SK-N-SH (cell line): ENCODE data around the gene ERGIC1. TPM values are rescaled to one million over a fixed set of nuclear protein-coding genes. Genes with fewer than 3 reads are reported as not detected.

Source experiments
- CTCF ChIA-PET: fragments of 300-600, 350-600 bp; formaldehyde crosslinking; extraction: SDS; loops from one replicate; lab custom pipeline; 2021; lab: Yijun Ruan, JAX
- POLR2A ChIA-PET: fragments of 350-600 bp; sonication (Branson Sonifier 250); formaldehyde crosslinking; extraction: SDS; loops from one replicate; lab custom pipeline; 2020; ENCODE audit warnings: antibody characterized with exemption, inconsistent platforms; lab: Yijun Ruan, JAX
- DNase-seq: peaks from one replicate; pipeline ENCODE4 v3.0.0; 2012
- H2AFZ ChIP-seq: fragments of 200-600 bp; sonication (generic); 2 replicates; pipeline ENCODE4 v1.8.1; 2016; ENCODE audit warnings: antibody characterized with exemption, mild to moderate bottlenecking, low read depth
- H3F3A ChIP-seq: fragments of 200-600 bp; sonication (generic); replicated peaks from 2 replicates; pipeline ENCODE3; 2016; ENCODE audit warnings: antibody characterized with exemption, mild to moderate bottlenecking; ENCODE audit not compliant: insufficient read depth
- H3K27ac ChIP-seq, 2 experiments: fragments of 200-500 bp in 1 of 2; fragments of 200-600 bp in 1 of 2; sonication (Bioruptor generic) in 1 of 2; sonication (generic), shearing (Covaris generic) in 1 of 2; 2 replicates each; pipeline versions ENCODE4 v1.5.1 to v1.6.1; 2014 to 2016; ENCODE audit warnings: low read depth in 2 of 2, inconsistent platforms in 1 of 2, low read length in 1 of 2, mild to moderate bottlenecking in 1 of 2, mixed read lengths in 1 of 2
- H3K27me3 ChIP-seq: fragments of 200-600 bp; sonication (generic), shearing (Covaris generic); 2 replicates; pipeline ENCODE4 v1.6.1; 2016; ENCODE audit warnings: mixed run types; ENCODE audit not compliant: insufficient read depth
- H3K36me3 ChIP-seq, 2 experiments: fragments of 200-500 bp in 1 of 2; fragments of 200-600 bp in 1 of 2; sonication (Bioruptor generic) in 1 of 2; sonication (generic) in 1 of 2; replicated peaks in 1 of 2; 2 replicates each; pipeline versions ENCODE3 to v1.5.1; 2014 to 2016; ENCODE audit warnings: low read length in 1 of 2, mild to moderate bottlenecking in 1 of 2; ENCODE audit not compliant: insufficient read depth in 2 of 2, control insufficient read depth in 1 of 2
- H3K4me1 ChIP-seq, 2 experiments: fragments of 200-500 bp in 1 of 2; fragments of 200-600 bp in 1 of 2; sonication (Bioruptor generic) in 1 of 2; sonication (generic), shearing (Covaris generic) in 1 of 2; 2 replicates each; pipeline versions ENCODE4 v1.5.1 to v1.6.1; 2014 to 2016; ENCODE audit warnings: low read depth in 1 of 2, low read length in 1 of 2, mixed run types in 1 of 2; ENCODE audit not compliant: insufficient read depth in 2 of 2, control insufficient read depth in 1 of 2
- H3K4me2 ChIP-seq: fragments of 200-600 bp; sonication (generic), shearing (Covaris generic); 2 replicates; pipeline ENCODE4 v1.6.1; 2017; ENCODE audit warnings: mixed run types
- H3K4me3 ChIP-seq, 2 experiments: fragments of 200-500 bp in 1 of 2; fragments of 200-600 bp in 1 of 2; sonication (Bioruptor generic) in 1 of 2; sonication (generic), shearing (Covaris generic) in 1 of 2; 2 replicates each; pipeline versions ENCODE4 v1.5.1 to v1.8.1; 2014 to 2016; ENCODE audit warnings: low read depth in 2 of 2, inconsistent platforms in 1 of 2, low read length in 1 of 2, mild to moderate bottlenecking in 1 of 2, mixed read lengths in 1 of 2, moderate library complexity in 1 of 2
- H3K79me2 ChIP-seq: fragments of 200-600 bp; sonication (generic); 2 replicates; pipeline ENCODE4 v1.8.1; 2017; ENCODE audit warnings: mild to moderate bottlenecking; ENCODE audit not compliant: insufficient read depth
- H3K9ac ChIP-seq: fragments of 200-600 bp; sonication (generic); 2 replicates; pipeline ENCODE4 v1.6.1; 2017; ENCODE audit warnings: mixed run types
- H3K9me2 ChIP-seq: fragments of 200-600 bp; sonication (generic); 2 replicates; pipeline ENCODE4 v1.6.1; 2017; ENCODE audit warnings: mixed run types
- H3K9me3 ChIP-seq: fragments of 200-600 bp; sonication (generic); 2 replicates; pipeline ENCODE4 v1.6.1; 2017; ENCODE audit warnings: mixed run types, mild to moderate bottlenecking, moderate library complexity
- H4K20me1 ChIP-seq: fragments of 200-600 bp; sonication (generic); 2 replicates; pipeline ENCODE4 v1.6.1; 2017; ENCODE audit warnings: mild to moderate bottlenecking, mixed run types; ENCODE audit not compliant: insufficient read depth
- CTCF ChIP-seq: fragments of 200-600 bp; sonication (generic); IDR thresholded peaks from 2 replicates; pipeline ENCODE4 v1.6.1; 2017; ENCODE audit warnings: antibody characterized with exemption, mild to moderate bottlenecking, moderate library complexity
- EP300 ChIP-seq, 2 experiments: IDR thresholded peaks; 2 replicates each; pipeline versions ENCODE4 v1.4.0 to v1.6.1; 2012; ENCODE audit warnings: borderline replicate concordance in 1 of 2, low read depth in 1 of 2, low read length in 1 of 2
- JUND ChIP-seq: IDR thresholded peaks from 2 replicates; pipeline ENCODE4 v1.4.0; 2012
- MEF2A ChIP-seq: IDR thresholded peaks from 2 replicates; pipeline ENCODE4 v1.4.0; 2012; ENCODE audit warnings: low read depth, borderline replicate concordance
- MXI1 ChIP-seq: IDR thresholded peaks from 2 replicates; pipeline ENCODE4 v1.6.1; 2012; ENCODE audit warnings: mild to moderate bottlenecking, low read depth, low read length, improper control_type of control experiment
- NFIC ChIP-seq: IDR thresholded peaks from 2 replicates; pipeline ENCODE4 v1.4.0; 2012; ENCODE audit warnings: borderline replicate concordance
- PBX3 ChIP-seq: IDR thresholded peaks from 2 replicates; pipeline ENCODE4; 2012
- POLR2AphosphoS5 ChIP-seq: IDR thresholded peaks from 2 replicates; pipeline ENCODE4 v1.6.1; 2012; ENCODE audit warnings: low read depth, low read length
- RFX5 ChIP-seq: IDR thresholded peaks from 2 replicates; pipeline ENCODE4 v1.6.1; 2012; ENCODE audit warnings: mild to moderate bottlenecking, improper control_type of control experiment, low read length
- TAF1 ChIP-seq: IDR thresholded peaks from 2 replicates; pipeline ENCODE4 v1.6.1; 2012; ENCODE audit warnings: low read depth, mild to moderate bottlenecking, low read length, moderate library complexity, borderline replicate concordance
- TCF12 ChIP-seq: IDR thresholded peaks from 2 replicates; pipeline ENCODE4 v1.4.0; 2012
- TEAD4 ChIP-seq: IDR thresholded peaks from 2 replicates; pipeline ENCODE4 v1.4.0; 2012; ENCODE audit warnings: mild to moderate bottlenecking, borderline replicate concordance; ENCODE audit not compliant: insufficient read depth
- WGBS: methylation state at CpG from one replicate; pipeline ENCODE4 v1.1.6; 2017; ENCODE audit warnings: low lambda C conversion rate; 5-methylcytosine and 5-hydroxymethylcytosine counted together
- polyA plus RNA-seq, 3 experiments: library from polyadenylated mRNA; depleted of rRNA; stranded (reverse); fragments of >200 nt; gene quantifications; 2 replicates each; pipeline ENCODE4 v1.2.3, GENCODE V29; 2012

The ERGIC1 gene
- polyA plus RNA-seq, 1 of the 3 experiments (the other 2 are of a cell fraction) = 101 TPM

- ChIA-PET CTCF (interaction anchor here (1.3 to 1.4 kb wide), 2 partner anchors 182 to 192 kb away, joined by 4 to 10 read pairs; no protein-coding TSS in a partner anchor), POLR2A (no interaction called here)
- Histone ChIP-seq H3K36me3 (peaks cover 0 to 9% of the 10 kb centered on the region in 2 experiments), H3F3A (peaks cover 48% of the 10 kb centered on the region), H3K4me3 (no peak overlapping the region), H3K9me3 (no peaks in the 10 kb centered on the region), H3K9ac (no peak overlapping the region), H3K4me2 (no peak overlapping the region), H3K4me1 (peaks cover 20 to 57% of the 10 kb centered on the region in 2 experiments), H3K27me3 (no peaks in the 10 kb centered on the region), H3K9me2 (no peaks in the 10 kb centered on the region), H2AFZ (no peak overlapping the region), H4K20me1 (no peaks in the 10 kb centered on the region), H3K27ac (peak overlapping the region in 1 of 2 experiments; percentile 100; a peak in 2 of 4 replicates), H3K79me2 (peaks cover 25% of the 10 kb centered on the region; the same call in 1 of the 2 replicates)
- 91% methylated on average over 7 of the region's 7 CpGs for WGBS
- DNase-seq = no peak
- TF ChIP-seq TEAD4 (no peak), CTCF (no peak), POLR2AphosphoS5 (no peak), TAF1 (no peak)
Measured at GRCh38 chr5:172899436-172899835, 65.4 kb downstream of the ERGIC1 start.

GRCh38 chr5:172901012-172901780 is 67.1 kb downstream of the ERGIC1 start:
- Histone ChIP-seq H3K9ac (peak overlapping the region; percentile 41), H3K4me3 (no peak overlapping the region), H2AFZ (no peak overlapping the region), H3K27ac (peak overlapping the region in 1 of 2 experiments; percentile 100; a peak in 2 of 4 replicates), H3K79me2 (peaks cover 21% of the 10 kb centered on the region; the same call in 1 of the 2 replicates), H3K9me2 (no peaks in the 10 kb centered on the region), H3K36me3 (peaks cover 0 to 9% of the 10 kb centered on the region in 2 experiments), H3K4me1 (peaks cover 30 to 69% of the 10 kb centered on the region in 2 experiments), H3F3A (peaks cover 48% of the 10 kb centered on the region), H3K9me3 (no peaks in the 10 kb centered on the region), H3K4me2 (0 out of 2 replicates have a peak overlapping the region, but pooled peaks have one; percentile 22), H3K27me3 (no peaks in the 10 kb centered on the region), H4K20me1 (no peaks in the 10 kb centered on the region)
- ChIA-PET POLR2A (no interaction called here), CTCF (interaction anchor here (1.0 to 1.6 kb wide), 3 partner anchors 15 to 184 kb away, joined by 4 to 5 read pairs (median 4); no protein-coding TSS in a partner anchor)
- TF ChIP-seq EP300 (IDR thresholded peaks at IDR 0.05; ENCODE audit: borderline replicate concordance in 1 of 2, low read depth in 1 of 2, low read length in 1 of 2) = peak in 1 of 2 experiments; percentile 54; a peak in 1 of 4 replicates
- peak; percentile 44; the same call in 1 of the 2 replicates for TF ChIP-seq TCF12
- 0 out of 2 replicates have a peak, but pooled peaks have one; percentile 20 for TF ChIP-seq TEAD4
- TF ChIP-seq JUND = peak; percentile 24; the same call in 1 of the 2 replicates
- peak; percentile 56 for TF ChIP-seq PBX3
- TF ChIP-seq NFIC = peak; percentile 41; the same call in 1 of the 2 replicates
- TF ChIP-seq RFX5 = no peak
- no peak for TF ChIP-seq MXI1
- TF ChIP-seq CTCF = no peak
- peak; percentile 60; the same call in 1 of the 2 replicates for TF ChIP-seq MEF2A
- no peak for DNase-seq
- 71% methylated on average over 8 of the region's 10 CpGs for WGBS
